ENCODE data around the gene HLA-F. TPM values are rescaled to one million over a fixed set of nuclear protein-coding genes. Genes with fewer than 3 reads are reported as not detected.

Gene HLA-F
- total RNA-seq, 2 donors from 2014 or later, result 159 to 352 TPM

DNA sequence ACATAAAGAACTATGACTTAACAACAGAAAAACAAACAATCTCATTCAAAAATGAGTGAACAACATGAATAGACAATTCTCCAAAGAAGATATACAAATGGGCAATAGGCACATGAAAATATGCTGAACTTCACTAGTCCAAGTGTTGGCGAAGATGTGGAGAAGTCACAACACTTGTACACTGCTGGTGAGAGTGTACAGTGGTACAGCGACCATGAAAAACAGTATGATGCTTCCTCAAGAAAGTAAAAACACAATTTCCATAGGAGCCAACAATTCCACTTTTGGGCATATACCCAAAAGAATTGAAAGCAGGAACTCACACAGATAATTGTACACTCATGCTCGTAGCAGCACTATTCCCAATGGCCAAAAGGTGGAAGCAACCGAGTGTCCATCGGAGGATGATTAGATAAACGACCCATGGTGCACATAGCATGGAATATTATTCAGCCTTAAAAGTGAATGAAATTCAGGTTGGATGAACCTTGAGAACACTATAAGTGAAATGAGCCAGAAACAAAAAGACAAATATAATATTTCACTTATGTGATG, 6.6 kb downstream of the HLA-F start:
- ATAC-seq (replicated peaks), result no peak
- Mint-ChIP-seq H3K4me3 (no peak overlapping the region), H3K27ac (no peak overlapping the region), H3K4me1 (peaks cover 35% of the 10 kb centered on the region), H3K27me3 (no peaks in the 10 kb centered on the region), H3K9me3 (no peaks in the 10 kb centered on the region), H3K36me3 (ENCODE audit: low read depth) (peaks cover 40% of the 10 kb centered on the region)

DNA sequence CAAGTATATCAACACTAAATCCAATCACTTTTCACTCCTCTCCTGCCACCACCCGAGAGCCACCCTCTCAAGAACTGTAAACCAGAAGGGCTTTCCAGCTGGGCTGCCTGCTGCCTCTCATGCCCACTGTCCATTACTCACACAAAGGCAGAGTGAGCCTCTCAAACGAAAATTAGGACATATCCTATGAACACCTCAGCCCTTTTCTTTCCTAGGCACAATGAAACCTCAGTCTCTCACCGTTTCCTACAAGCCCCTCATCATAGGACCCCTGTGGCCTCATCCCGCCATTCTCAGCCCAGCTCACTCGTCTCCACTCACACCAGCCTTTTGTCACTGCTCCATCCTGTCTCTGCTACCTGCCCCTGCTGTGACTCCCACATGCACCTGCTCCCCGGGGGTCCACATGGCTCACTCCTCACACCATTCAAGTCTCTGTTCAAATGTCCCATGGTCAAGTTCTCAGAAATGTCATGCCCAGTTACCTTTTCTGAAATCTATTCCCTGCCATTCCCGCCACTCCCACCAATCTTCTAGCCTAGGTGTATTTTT, 7.4 kb downstream of the HLA-F start:
- Mint-ChIP-seq H3K36me3 (ENCODE audit: low read depth) (peaks cover 32% of the 10 kb centered on the region), H3K27ac (no peak overlapping the region), H3K4me3 (no peak overlapping the region), H3K4me1 (peaks cover 34% of the 10 kb centered on the region), H3K9me3 (no peaks in the 10 kb centered on the region), H3K27me3 (no peaks in the 10 kb centered on the region)
- no peak for ATAC-seq (replicated peaks)

DNA sequence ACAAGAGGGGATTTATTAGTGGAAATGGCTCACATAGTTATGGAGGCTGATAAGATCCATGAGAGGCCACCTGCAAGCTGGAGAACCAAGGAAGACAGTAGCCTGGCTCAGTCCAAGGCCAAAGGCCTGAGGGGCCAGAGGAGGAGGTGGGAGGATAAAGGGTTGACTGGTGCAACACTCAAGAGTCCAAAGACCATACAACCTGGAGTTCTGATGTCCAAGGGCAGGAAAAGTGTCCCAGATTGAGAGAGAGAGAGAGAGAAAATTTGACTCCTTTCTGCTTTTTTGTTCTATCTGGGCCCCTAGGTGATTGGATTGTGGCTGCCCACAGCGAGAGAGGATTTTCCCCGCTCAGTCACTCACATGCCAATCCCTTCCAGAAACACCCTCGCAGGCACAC, 8.0 kb downstream of the HLA-F start:
- Mint-ChIP-seq H3K27me3 (no peaks in the 10 kb centered on the region), H3K9me3 (no peaks in the 10 kb centered on the region), H3K27ac (peak overlapping the region; percentile 9), H3K4me1 (peaks cover 31% of the 10 kb centered on the region), H3K4me3 (no peak overlapping the region), H3K36me3 (ENCODE audit: low read depth) (peaks cover 26% of the 10 kb centered on the region)
- ATAC-seq (replicated peaks), result peak; percentile 21

DNA sequence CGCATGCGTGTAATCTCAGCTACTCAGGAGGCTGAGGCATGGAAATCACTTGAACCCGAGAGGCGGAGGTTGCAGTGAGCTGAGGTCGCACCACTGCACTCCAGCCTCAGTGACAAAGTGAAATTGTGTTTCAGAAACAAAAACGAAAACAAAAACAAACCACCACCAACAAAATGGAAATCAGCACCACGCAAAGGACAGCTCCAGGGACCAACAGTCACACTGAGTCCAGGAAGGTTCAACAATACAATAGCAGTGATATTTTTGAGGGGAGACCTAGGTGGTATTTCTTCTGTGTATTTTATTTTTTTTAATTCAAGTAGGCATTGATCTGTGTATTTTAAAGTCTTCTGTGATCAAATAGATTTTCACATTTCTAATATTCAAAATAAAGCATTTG, 9.8 kb downstream of the HLA-F start:
- Mint-ChIP-seq H3K4me1 (peaks cover 16% of the 10 kb centered on the region), H3K36me3 (ENCODE audit: low read depth) (peaks cover 8% of the 10 kb centered on the region), H3K9me3 (no peaks in the 10 kb centered on the region), H3K4me3 (no peak overlapping the region), H3K27ac (no peak overlapping the region), H3K27me3 (no peaks in the 10 kb centered on the region)
- no peak for ATAC-seq (replicated peaks)

DNA sequence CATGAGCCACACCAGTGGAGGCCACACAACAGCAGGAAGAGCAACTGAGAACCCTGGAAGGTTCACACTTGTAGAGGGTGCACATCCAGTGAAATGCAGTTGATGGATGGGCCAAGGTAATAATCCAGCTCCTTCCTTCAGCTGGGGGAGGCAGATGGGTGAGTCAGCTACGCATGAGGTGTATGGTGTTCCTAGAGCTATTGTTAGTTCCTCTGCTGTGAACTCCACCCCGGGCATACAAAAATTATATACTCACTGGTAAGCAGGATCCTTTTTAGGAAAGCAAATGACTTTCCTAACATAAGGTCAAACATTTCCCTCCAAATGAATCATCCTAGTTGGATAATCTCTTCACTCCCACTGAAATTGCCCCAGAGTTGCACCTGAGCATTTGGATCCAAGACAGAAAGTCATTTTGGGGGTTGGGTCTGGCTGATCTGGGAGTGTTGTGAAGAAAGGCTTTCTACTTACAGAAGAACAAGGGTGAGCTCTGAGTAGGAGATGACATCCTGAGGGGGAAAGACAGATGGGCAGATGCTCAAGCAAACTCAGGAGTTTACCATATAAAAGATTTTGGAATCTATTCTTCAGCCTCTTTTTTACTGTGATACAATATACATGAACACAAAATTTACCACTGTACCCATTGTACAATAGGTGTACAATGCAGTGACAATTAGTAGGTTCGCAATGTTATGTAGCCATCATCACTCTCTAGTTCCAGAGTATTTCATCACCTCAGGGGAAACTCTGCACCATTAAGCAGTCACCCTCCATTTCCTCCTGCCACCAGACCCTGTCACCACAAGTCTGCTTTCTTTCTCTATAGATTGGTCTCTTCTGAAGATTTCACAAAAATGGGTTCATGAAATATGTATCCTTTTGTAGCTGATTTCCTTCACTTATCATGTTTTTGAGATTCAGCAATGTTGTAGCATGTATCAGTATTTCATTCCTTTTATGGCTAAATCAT, 11.1 kb downstream of the HLA-F start:
- H3K4me3 Mint-ChIP-seq, result no peak overlapping the region
- no peaks in the 10 kb centered on the region for H3K36me3 Mint-ChIP-seq (ENCODE audit: low read depth)
- H3K27me3 Mint-ChIP-seq, result no peaks in the 10 kb centered on the region
- no peak for ATAC-seq (replicated peaks)
- H3K9me3 Mint-ChIP-seq, result no peaks in the 10 kb centered on the region
- peaks cover 14% of the 10 kb centered on the region for H3K4me1 Mint-ChIP-seq
- no peak overlapping the region for H3K27ac Mint-ChIP-seq

DNA sequence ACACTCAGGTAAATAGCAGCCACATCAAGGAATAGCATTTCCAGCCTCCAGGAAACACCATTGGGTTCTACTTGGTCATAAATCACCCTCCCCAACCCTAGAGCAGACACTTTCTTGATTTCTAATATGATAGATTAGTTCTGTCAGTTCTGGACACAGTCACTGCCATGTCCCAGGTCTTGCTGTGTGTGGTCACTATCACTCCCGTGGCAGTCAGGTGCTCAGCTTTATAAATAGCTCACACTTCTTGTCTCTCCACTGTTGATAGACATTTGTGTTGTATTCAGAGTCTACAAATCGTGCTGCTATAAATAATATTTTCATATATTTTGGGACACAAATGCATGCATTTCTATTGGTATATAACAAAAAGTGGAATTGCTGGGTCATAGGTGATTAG, 13.3 kb downstream of the HLA-F start:
- Mint-ChIP-seq H3K27ac (no peak overlapping the region), H3K27me3 (no peaks in the 10 kb centered on the region), H3K9me3 (no peaks in the 10 kb centered on the region), H3K4me1 (no peaks in the 10 kb centered on the region), H3K4me3 (no peak overlapping the region), H3K36me3 (ENCODE audit: low read depth) (no peaks in the 10 kb centered on the region)
- no peak for ATAC-seq (replicated peaks)

DNA sequence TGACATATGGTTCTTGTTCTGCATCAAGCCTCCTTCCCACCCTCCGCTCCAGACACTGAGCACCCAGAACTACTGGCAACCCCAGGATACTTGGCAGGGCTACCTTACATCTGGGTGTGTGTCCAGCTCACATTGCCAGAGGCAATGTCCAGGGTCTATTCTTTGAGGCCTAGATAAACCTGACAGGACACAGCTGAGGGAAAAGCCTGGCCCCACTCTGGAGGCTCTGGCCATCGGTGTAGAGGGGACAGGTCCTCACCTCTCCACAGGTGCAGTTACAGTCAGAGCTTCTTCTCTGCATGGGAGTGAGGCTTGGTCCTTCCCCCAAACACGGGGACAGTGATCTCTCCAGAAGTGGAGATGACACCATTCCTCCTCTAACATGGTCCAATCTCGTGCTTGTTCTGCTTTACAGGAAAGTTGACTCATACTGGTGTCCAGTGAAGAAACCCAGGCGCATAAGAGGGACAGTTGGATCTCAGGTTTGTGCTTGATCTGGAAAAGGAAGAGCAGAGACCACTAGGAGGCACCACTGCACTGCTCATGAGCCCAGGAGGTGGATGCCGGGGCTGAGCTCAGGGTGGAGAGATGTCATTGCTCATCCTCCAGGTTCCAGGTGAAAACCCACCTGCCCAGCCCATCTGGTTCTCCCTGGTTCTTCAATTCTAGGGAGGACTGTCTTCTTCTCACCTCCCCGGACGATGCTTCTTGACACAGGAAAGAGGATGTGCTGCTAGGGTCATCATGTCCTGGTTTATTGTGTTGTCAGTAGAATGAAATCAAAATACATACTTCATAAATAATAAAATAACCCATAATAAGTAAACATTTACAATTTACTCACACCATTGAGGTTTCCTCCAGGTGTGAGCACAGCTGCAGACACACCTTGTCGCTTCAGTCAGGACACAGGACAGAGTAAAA, 14.7 kb downstream of the HLA-F start:
- H3K27ac Mint-ChIP-seq, result no peak overlapping the region
- H3K4me1 Mint-ChIP-seq, result no peaks in the 10 kb centered on the region
- no peaks in the 10 kb centered on the region for H3K36me3 Mint-ChIP-seq (ENCODE audit: low read depth)
- no peaks in the 10 kb centered on the region for H3K27me3 Mint-ChIP-seq
- H3K4me3 Mint-ChIP-seq, result no peak overlapping the region
- ATAC-seq (replicated peaks), result peak; percentile 90
- H3K9me3 Mint-ChIP-seq, result no peaks in the 10 kb centered on the region

DNA sequence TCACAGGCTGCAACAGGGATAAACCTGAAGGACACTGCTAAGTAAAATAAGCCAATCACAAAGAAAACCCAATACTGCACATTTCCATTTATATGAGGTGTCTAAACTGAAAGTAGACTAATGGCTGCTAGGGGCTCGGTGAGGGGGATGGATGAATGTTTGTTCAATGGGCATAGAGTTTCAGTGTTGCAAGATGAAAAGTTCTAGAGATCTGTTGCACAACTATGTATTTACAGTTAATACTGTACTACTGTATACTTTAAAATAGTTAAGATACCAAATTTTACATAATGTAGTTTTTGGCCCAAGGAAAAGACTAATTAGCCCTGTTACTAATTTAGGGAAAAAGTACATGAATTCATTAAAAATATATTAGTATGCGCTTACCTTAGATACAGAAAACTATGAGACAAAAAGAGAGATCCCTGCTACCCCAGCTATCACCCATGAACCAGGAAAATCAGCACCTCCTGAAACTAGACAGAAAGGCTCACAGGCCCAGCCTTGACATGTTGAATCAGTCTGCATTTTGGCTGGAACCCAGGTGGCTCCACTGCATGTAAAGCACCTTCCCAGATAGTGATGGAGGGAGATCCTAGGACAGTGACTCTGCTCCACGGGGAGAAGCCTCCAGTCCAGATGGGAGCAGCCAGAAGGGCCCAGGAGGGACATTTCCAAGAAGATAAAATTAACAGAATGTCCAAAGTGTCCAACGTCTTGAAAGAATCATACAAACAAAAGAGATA, 16.1 kb downstream of the HLA-F start:
- H3K4me1 Mint-ChIP-seq, result no peaks in the 10 kb centered on the region
- no peak for ATAC-seq (replicated peaks)
- no peaks in the 10 kb centered on the region for H3K36me3 Mint-ChIP-seq (ENCODE audit: low read depth)
- H3K27ac Mint-ChIP-seq, result no peak overlapping the region
- no peak overlapping the region for H3K4me3 Mint-ChIP-seq
- no peaks in the 10 kb centered on the region for H3K27me3 Mint-ChIP-seq
- no peaks in the 10 kb centered on the region for H3K9me3 Mint-ChIP-seq

DNA sequence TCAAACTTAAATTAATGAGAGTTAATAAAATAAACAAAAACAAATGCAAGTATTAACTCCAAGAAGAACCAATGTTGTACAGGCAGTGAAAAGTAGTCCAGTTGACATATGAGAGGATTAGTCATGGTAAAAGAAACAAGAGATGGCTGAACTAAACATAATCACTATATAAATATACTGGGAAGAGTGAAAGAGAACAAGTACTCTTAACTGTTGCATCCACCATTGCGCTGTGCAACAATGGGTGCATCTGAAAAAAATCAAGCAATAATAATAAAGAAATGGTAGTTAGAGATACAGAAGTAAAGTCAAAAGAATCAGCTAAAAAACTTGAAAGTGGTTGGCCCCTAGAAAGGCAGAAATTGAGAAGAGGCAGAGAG, 16.6 kb downstream of the HLA-F start:
- Mint-ChIP-seq H3K27me3 (no peaks in the 10 kb centered on the region), H3K27ac (no peak overlapping the region), H3K4me3 (no peak overlapping the region), H3K36me3 (ENCODE audit: low read depth) (no peaks in the 10 kb centered on the region), H3K9me3 (no peaks in the 10 kb centered on the region), H3K4me1 (no peaks in the 10 kb centered on the region)
- no peak for ATAC-seq (replicated peaks)

DNA sequence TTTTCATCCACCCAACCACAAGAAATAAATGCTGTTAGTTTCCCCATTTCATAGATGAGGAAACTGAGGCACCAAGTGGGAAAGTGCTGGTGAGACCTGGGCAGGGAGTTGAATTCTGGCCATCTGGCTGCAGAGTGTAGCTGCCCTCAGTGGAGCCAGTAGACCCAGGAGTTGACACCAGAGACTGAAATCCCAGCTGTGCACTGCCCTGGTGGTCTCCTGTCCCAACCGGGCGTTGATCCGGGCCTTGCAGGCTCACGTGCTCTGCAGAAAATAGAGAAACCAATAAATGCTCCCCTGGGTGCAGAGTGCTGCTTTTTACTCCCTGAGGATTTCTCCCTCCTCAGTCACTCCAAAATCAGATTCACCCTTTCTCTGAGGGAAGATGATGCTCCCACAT, 18.4 kb downstream of the HLA-F start:
- ATAC-seq (replicated peaks), result no peak
- no peaks in the 10 kb centered on the region for H3K4me1 Mint-ChIP-seq
- H3K36me3 Mint-ChIP-seq (ENCODE audit: low read depth), result no peaks in the 10 kb centered on the region
- H3K27me3 Mint-ChIP-seq, result no peaks in the 10 kb centered on the region
- H3K9me3 Mint-ChIP-seq, result no peaks in the 10 kb centered on the region
- no peak overlapping the region for H3K27ac Mint-ChIP-seq
- no peak overlapping the region for H3K4me3 Mint-ChIP-seq

DNA sequence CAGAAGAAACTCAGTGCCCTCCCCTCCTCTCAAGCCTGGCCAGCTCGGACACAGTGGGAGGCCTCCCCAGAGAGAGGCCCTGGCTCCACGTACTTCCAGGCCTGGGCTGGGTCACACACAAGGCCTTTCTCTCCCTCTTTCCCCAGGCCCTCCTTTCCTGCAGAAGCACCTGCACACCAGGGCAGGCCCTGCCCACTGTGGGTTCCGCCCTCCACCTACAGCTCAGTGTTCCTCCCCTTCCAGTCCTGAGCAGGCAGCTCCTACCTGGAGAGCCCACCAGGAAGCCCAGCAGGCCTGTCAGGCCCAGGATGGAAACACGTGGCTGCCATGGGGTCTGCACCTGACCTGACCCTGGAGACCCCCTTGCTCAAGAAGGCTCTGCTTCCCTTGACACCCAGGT, 18.9 kb downstream of the HLA-F start:
- H3K36me3 Mint-ChIP-seq (ENCODE audit: low read depth), result no peaks in the 10 kb centered on the region
- no peak overlapping the region for H3K4me3 Mint-ChIP-seq
- ATAC-seq (replicated peaks), result no peak
- H3K9me3 Mint-ChIP-seq, result no peaks in the 10 kb centered on the region
- peak overlapping the region; percentile 41 for H3K27ac Mint-ChIP-seq
- H3K4me1 Mint-ChIP-seq, result no peaks in the 10 kb centered on the region
- no peaks in the 10 kb centered on the region for H3K27me3 Mint-ChIP-seq

DNA sequence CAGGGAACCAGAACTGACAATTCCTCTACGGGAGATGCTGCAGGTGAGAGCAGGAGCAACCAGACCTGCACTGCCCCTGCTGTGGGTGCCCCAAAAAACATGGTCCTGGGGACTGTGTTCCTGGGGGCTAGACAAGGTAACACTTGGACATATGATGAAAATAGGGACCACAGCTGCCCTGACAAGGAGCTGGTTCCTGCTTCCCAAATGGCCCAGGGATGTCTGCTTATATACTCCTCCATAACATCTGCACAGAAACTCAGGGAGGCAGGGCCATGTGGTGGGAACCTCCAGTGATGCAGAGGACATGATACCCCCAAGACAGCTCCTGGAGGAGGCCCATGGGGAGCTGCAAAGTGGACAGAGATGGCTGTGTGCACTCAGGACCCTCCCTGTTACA, 19.8 kb downstream of the HLA-F start:
- Mint-ChIP-seq H3K36me3 (ENCODE audit: low read depth) (no peaks in the 10 kb centered on the region), H3K9me3 (no peaks in the 10 kb centered on the region), H3K4me3 (no peak overlapping the region), H3K27ac (peak overlapping the region; percentile 41), H3K27me3 (no peaks in the 10 kb centered on the region), H3K4me1 (peaks cover 6% of the 10 kb centered on the region)
- ATAC-seq (replicated peaks), result no peak

DNA sequence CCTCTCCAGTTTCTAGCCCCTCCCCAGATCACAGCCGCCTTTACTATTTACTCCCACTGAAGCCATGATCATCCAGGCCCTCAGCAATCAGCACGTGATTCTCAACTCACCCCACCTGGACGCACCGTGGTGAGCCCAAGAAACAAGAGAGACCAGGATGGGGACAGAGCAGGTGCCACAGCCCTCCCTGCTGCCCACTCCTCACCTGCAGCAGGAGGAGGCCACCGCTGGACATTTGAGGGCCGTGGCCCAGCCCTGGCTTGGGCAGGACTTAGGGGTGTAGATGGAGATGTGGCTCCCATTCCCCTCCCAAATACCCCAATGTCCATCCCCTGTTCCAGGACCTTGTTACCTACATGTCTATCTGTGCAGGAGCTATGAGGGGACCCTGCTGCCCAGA, 20.3 kb downstream of the HLA-F start:
- H3K27ac Mint-ChIP-seq, result no peak overlapping the region
- no peaks in the 10 kb centered on the region for H3K36me3 Mint-ChIP-seq (ENCODE audit: low read depth)
- peaks cover 11% of the 10 kb centered on the region for H3K4me1 Mint-ChIP-seq
- H3K4me3 Mint-ChIP-seq, result no peak overlapping the region
- H3K9me3 Mint-ChIP-seq, result no peaks in the 10 kb centered on the region
- no peak for ATAC-seq (replicated peaks)
- no peaks in the 10 kb centered on the region for H3K27me3 Mint-ChIP-seq

DNA sequence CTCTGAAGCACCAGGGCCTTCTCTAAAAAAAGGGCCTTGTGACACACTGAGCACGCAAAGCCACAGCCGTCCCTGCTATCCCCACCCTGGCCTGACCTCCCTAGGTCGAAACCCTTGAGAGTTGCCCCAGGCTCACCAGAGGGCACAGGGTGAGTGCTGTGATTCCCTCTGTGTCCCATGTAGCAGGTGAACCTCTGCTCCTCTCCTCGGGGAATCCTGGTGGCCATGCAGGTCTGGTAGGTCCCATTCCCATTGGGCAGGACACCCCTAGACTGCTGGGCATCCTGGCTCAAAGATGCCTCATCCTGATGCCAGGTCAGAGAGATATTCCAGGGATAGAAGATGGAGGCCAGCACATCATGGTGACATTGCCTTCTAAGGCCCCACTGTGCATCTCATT, 20.9 kb downstream of the HLA-F start:
- ATAC-seq (replicated peaks), result no peak
- Mint-ChIP-seq H3K36me3 (ENCODE audit: low read depth) (no peaks in the 10 kb centered on the region), H3K9me3 (no peaks in the 10 kb centered on the region), H3K27me3 (no peaks in the 10 kb centered on the region), H3K4me3 (no peak overlapping the region), H3K27ac (no peak overlapping the region), H3K4me1 (peaks cover 11% of the 10 kb centered on the region)
